Measurements from ENCODE around the gene NXF1. TPM values are rescaled to one million over a fixed set of nuclear protein-coding genes. Genes with fewer than 3 reads are reported as not detected.

The NXF1 gene
- total and polyA plus RNA-seq, 2 of the 13 experiments (the other 11 are each of a cell fraction or from before 2014, with no cell fraction given), result 30.4 to 30.9 TPM

DNA sequence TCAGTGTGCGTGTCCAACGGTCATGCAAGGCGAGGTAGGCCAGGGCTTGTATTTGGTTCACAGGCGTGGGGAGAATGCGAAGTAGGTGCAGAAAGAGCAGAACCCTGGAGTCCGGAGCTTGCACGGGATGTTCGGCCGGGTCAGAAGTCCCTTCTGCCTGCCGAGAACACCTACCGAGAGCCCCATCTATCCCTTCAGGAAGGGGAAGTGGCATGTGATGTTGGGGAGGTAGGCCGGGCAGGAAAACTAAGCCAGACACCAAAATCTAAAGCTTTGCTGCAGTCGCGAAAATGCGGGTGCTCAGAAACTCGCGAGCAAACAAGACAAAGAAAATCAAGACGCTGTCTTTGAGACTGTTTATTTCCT is 34.5 kb downstream of the NXF1 start (continued):
- TF ChIP-seq KLF6 (CRISPR knock-in tag; IDR thresholded peaks at IDR 0.05), result no peak
- TF ChIP-seq ZNF850 (CRISPR knock-in tag; conservative IDR thresholded peaks at IDR 0.05), result no peak
- TF ChIP-seq ADNP (CRISPR knock-in tag; IDR thresholded peaks at IDR 0.05), result no peak
- TF ChIP-seq ZNF274 (CRISPR knock-in tag; IDR thresholded peaks at IDR 0.05), result no peak
- TF ChIP-seq, protein P1, sequence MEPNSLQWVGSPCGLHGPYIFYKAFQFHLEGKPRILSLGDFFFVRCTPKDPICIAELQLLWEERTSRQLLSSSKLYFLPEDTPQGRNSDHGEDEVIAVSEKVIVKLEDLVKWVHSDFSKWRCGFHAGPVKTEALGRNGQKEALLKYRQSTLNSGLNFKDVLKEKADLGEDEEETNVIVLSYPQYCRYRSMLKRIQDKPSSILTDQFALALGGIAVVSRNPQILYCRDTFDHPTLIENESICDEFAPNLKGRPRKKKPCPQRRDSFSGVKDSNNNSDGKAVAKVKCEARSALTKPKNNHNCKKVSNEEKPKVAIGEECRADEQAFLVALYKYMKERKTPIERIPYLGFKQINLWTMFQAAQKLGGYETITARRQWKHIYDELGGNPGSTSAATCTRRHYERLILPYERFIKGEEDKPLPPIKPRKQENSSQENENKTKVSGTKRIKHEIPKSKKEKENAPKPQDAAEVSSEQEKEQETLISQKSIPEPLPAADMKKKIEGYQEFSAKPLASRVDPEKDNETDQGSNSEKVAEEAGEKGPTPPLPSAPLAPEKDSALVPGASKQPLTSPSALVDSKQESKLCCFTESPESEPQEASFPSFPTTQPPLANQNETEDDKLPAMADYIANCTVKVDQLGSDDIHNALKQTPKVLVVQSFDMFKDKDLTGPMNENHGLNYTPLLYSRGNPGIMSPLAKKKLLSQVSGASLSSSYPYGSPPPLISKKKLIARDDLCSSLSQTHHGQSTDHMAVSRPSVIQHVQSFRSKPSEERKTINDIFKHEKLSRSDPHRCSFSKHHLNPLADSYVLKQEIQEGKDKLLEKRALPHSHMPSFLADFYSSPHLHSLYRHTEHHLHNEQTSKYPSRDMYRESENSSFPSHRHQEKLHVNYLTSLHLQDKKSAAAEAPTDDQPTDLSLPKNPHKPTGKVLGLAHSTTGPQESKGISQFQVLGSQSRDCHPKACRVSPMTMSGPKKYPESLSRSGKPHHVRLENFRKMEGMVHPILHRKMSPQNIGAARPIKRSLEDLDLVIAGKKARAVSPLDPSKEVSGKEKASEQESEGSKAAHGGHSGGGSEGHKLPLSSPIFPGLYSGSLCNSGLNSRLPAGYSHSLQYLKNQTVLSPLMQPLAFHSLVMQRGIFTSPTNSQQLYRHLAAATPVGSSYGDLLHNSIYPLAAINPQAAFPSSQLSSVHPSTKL (CRISPR knock-in tag; IDR thresholded peaks at IDR 0.05), result no peak
- no peak for TF ChIP-seq SIX1 (CRISPR knock-in tag; IDR thresholded peaks at IDR 0.05; ENCODE audit: borderline replicate concordance)
- TF ChIP-seq ZFP36 (IDR thresholded peaks at IDR 0.05; ENCODE audit: borderline replicate concordance, low read depth, low read length, partially characterized antibody), result no peak
- no peak for TF ChIP-seq EP300 (IDR thresholded peaks at IDR 0.05; ENCODE audit: low read depth in 2 of 2, low read length in 2 of 2)
- TF ChIP-seq EP300 (CRISPR knock-in tag; IDR thresholded peaks at IDR 0.05; ENCODE audit: borderline replicate concordance), result 0 out of 2 replicates have a peak, but pooled peaks have one; percentile 46
- no peak for TF ChIP-seq KAT7 (CRISPR knock-in tag; IDR thresholded peaks at IDR 0.05; ENCODE audit: borderline replicate concordance)
- TF ChIP-seq KDM6A (CRISPR knock-in tag; IDR thresholded peaks at IDR 0.05; ENCODE audit: low read depth), result no peak
- 0 out of 2 replicates have a peak, but pooled peaks have one; percentile 23 for TF ChIP-seq ARNT2 (CRISPR knock-in tag; IDR thresholded peaks at IDR 0.05; ENCODE audit: low read depth)
- 0 out of 2 replicates have a peak, but pooled peaks have one; percentile 12 for TF ChIP-seq NKX3-1 (CRISPR knock-in tag; IDR thresholded peaks at IDR 0.05)
- TF ChIP-seq, protein P2, sequence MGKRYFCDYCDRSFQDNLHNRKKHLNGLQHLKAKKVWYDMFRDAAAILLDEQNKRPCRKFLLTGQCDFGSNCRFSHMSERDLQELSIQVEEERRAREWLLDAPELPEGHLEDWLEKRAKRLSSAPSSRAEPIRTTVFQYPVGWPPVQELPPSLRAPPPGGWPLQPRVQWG (CRISPR knock-in tag; IDR thresholded peaks at IDR 0.05; ENCODE audit: borderline replicate concordance, low read depth), result no peak
- no peak for TF ChIP-seq HES4 (CRISPR knock-in tag; IDR thresholded peaks at IDR 0.05; ENCODE audit: borderline replicate concordance)
- TF ChIP-seq POLR2G (IDR thresholded peaks at IDR 0.05; ENCODE audit: low read depth, low read length), result no peak
- no peak; the same call in 1 of the 2 replicates for TF ChIP-seq TGIF2 (CRISPR knock-in tag; IDR thresholded peaks at IDR 0.05)
- TF ChIP-seq, protein P3, sequence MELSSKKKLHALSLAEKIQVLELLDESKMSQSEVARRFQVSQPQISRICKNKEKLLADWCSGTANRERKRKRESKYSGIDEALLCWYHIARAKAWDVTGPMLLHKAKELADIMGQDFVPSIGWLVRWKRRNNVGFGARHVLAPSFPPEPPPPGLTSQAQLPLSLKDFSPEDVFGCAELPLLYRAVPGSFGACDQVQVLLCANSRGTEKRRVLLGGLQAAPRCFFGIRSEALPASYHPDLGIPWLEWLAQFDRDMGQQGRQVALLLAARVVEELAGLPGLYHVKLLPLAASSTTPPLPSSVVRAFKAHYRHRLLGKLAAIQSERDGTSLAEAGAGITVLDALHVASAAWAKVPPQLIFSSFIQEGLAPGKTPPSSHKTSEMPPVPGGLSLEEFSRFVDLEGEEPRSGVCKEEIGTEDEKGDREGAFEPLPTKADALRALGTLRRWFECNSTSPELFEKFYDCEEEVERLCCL (CRISPR knock-in tag; IDR thresholded peaks at IDR 0.05; ENCODE audit: borderline replicate concordance), result no peak
- TF ChIP-seq, protein P4, sequence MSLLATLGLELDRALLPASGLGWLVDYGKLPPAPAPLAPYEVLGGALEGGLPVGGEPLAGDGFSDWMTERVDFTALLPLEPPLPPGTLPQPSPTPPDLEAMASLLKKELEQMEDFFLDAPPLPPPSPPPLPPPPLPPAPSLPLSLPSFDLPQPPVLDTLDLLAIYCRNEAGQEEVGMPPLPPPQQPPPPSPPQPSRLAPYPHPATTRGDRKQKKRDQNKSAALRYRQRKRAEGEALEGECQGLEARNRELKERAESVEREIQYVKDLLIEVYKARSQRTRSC (CRISPR knock-in tag; IDR thresholded peaks at IDR 0.05; ENCODE audit: low read depth), result no peak
- TF ChIP-seq ZKSCAN1 (IDR thresholded peaks at IDR 0.05; ENCODE audit: low read length), result no peak
- no peak for TF ChIP-seq EZH2 (conservative IDR thresholded peaks at IDR 0.05; ENCODE audit: low read depth, low read length)
- TF ChIP-seq ZNF207 (IDR thresholded peaks at IDR 0.05; ENCODE audit: borderline replicate concordance), result no peak
- no peak for TF ChIP-seq ZNF891 (CRISPR knock-in tag; IDR thresholded peaks at IDR 0.05)
- no peak; the same call in none of the 2 replicates for TF ChIP-seq ZBTB38 (CRISPR knock-in tag; IDR thresholded peaks at IDR 0.05)
- TF ChIP-seq, protein P5, sequence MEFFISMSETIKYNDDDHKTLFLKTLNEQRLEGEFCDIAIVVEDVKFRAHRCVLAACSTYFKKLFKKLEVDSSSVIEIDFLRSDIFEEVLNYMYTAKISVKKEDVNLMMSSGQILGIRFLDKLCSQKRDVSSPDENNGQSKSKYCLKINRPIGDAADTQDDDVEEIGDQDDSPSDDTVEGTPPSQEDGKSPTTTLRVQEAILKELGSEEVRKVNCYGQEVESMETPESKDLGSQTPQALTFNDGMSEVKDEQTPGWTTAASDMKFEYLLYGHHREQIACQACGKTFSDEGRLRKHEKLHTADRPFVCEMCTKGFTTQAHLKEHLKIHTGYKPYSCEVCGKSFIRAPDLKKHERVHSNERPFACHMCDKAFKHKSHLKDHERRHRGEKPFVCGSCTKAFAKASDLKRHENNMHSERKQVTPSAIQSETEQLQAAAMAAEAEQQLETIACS (CRISPR knock-in tag; IDR thresholded peaks at IDR 0.05), result no peak
- TF ChIP-seq ZNF780A (CRISPR knock-in tag; IDR thresholded peaks at IDR 0.05), result no peak
